H9 (cell line): ENCODE data around the gene FAM78A. TPM values are rescaled to one million over a fixed set of nuclear protein-coding genes. Genes with fewer than 3 reads are reported as not detected.

ENCODE experiments used
- DNase-seq: peaks from one replicate; pipeline ENCODE4 v3.0.0-alpha.2; 2017
- H2AFZ ChIP-seq: one replicate; pipeline ENCODE4 v1.6.1; 2013; ENCODE audit warnings: mild to moderate bottlenecking, low read length, control low read depth, moderate library complexity
- H2AK5ac ChIP-seq: 2 replicates; pipeline ENCODE4 v1.6.1; 2013; ENCODE audit warnings: low read length, control low read depth, mixed read lengths; ENCODE audit not compliant: insufficient read length
- H2BK120ac ChIP-seq: one replicate; pipeline ENCODE4 v1.6.1; 2013; ENCODE audit warnings: low read depth, mild to moderate bottlenecking, low read length, control low read depth, inconsistent platforms; ENCODE audit not compliant: poor library complexity, severe bottlenecking
- H2BK12ac ChIP-seq: 2 replicates; pipeline ENCODE4 v1.6.1; 2013; ENCODE audit warnings: low read length, control low read depth, mixed read lengths, low read depth; ENCODE audit not compliant: insufficient read length
- H2BK15ac ChIP-seq: 2 replicates; pipeline ENCODE4 v1.6.1; 2013; ENCODE audit warnings: low read depth, low read length, control low read depth
- H2BK20ac ChIP-seq: one replicate; pipeline ENCODE4 v1.6.1; 2013; ENCODE audit warnings: low read depth, mild to moderate bottlenecking, low read length, control low read depth, inconsistent platforms; ENCODE audit not compliant: poor library complexity, severe bottlenecking
- H2BK5ac ChIP-seq: 2 replicates; pipeline ENCODE4 v1.6.1; 2013; ENCODE audit warnings: low read length, control low read depth, mixed read lengths; ENCODE audit not compliant: insufficient read length
- H3K14ac ChIP-seq: 2 replicates; pipeline ENCODE4 v1.6.1; 2013; ENCODE audit warnings: low read length, control low read depth; ENCODE audit not compliant: insufficient read depth
- H3K18ac ChIP-seq: 2 replicates; pipeline ENCODE4 v1.6.1; 2013; ENCODE audit warnings: low read depth, mild to moderate bottlenecking, mixed read lengths, low read length, control low read depth; ENCODE audit not compliant: insufficient read length
- H3K23ac ChIP-seq: 2 replicates; pipeline ENCODE4 v1.6.1; 2013; ENCODE audit warnings: low read length, control low read depth, mixed read lengths, low read depth; ENCODE audit not compliant: insufficient read length
- H3K23me2 ChIP-seq: 2 replicates; pipeline ENCODE4 v1.6.1; 2013; ENCODE audit warnings: low read depth, mild to moderate bottlenecking, mixed read lengths, low read length, control low read depth; ENCODE audit not compliant: insufficient read length, poor library complexity, severe bottlenecking
- H3K27ac ChIP-seq: 2 replicates; pipeline ENCODE4 v1.5.1; 2013; ENCODE audit warnings: low read length, control low read depth, mixed read lengths, low read depth; ENCODE audit not compliant: insufficient read length
- H3K27me3 ChIP-seq: 2 replicates; pipeline ENCODE4 v1.6.1; 2013; ENCODE audit warnings: low read length, control low read depth, inconsistent platforms; ENCODE audit not compliant: insufficient read depth
- H3K4ac ChIP-seq: 2 replicates; pipeline ENCODE4 v1.6.1; 2013; ENCODE audit warnings: low read depth, mild to moderate bottlenecking, control low read depth, inconsistent platforms, low read length, moderate library complexity
- H3K4me1 ChIP-seq: 2 replicates; pipeline ENCODE4 v1.6.1; 2013; ENCODE audit warnings: low read length, control low read depth, inconsistent platforms; ENCODE audit not compliant: insufficient read depth
- H3K4me2 ChIP-seq: 2 replicates; pipeline ENCODE4 v1.6.1; 2013; ENCODE audit warnings: low read length, control low read depth, mixed read lengths; ENCODE audit not compliant: insufficient read length, insufficient read depth
- H3K56ac ChIP-seq: 2 replicates; pipeline ENCODE4 v1.6.1; 2013; ENCODE audit warnings: low read depth, mild to moderate bottlenecking, mixed read lengths, low read length, control low read depth; ENCODE audit not compliant: insufficient read length
- H3K79me1 ChIP-seq: 2 replicates; pipeline ENCODE4 v1.6.1; 2013; ENCODE audit warnings: low read depth, mild to moderate bottlenecking, moderate library complexity, low read length, control low read depth, inconsistent platforms; ENCODE audit not compliant: insufficient read depth, poor library complexity, severe bottlenecking
- H3K79me2 ChIP-seq: 2 replicates; pipeline ENCODE4 v1.6.1; 2013; ENCODE audit warnings: low read length, control low read depth, inconsistent platforms; ENCODE audit not compliant: insufficient read depth
- H3K9ac ChIP-seq: 2 replicates; pipeline ENCODE4 v1.6.1; 2013; ENCODE audit warnings: low read length, control low read depth, mixed read lengths; ENCODE audit not compliant: insufficient read length; ENCODE audit errors: extremely low read depth
- H3K9me3 ChIP-seq: one replicate; pipeline ENCODE4 v1.6.1; 2013; ENCODE audit warnings: low read depth, low read length, inconsistent platforms; ENCODE audit not compliant: control insufficient read depth
- H3T11ph ChIP-seq: one replicate; pipeline ENCODE4 v1.6.1; 2013; ENCODE audit warnings: mild to moderate bottlenecking, low read length, control low read depth, inconsistent platforms
- H4K20me1 ChIP-seq: one replicate; pipeline ENCODE4 v1.6.1; 2013; ENCODE audit not compliant: control insufficient read depth, insufficient read length, insufficient read depth
- H4K5ac ChIP-seq: 2 replicates; pipeline ENCODE4 v1.6.1; 2013; ENCODE audit warnings: low read depth, mild to moderate bottlenecking, mixed read lengths, low read length, control low read depth; ENCODE audit not compliant: insufficient read length
- H4K8ac ChIP-seq: replicated peaks from 2 replicates; pipeline ENCODE4 v1.6.1; 2013; ENCODE audit warnings: low read length, control low read depth, mixed read lengths, low read depth; ENCODE audit not compliant: insufficient read length
- H4K91ac ChIP-seq: 2 replicates; pipeline ENCODE4 v1.6.1; 2013; ENCODE audit warnings: low read depth, mild to moderate bottlenecking, moderate library complexity, mixed read lengths, low read length, control low read depth; ENCODE audit not compliant: insufficient read length
- H3K27ac Mint-ChIP-seq, 3 experiments: 2 replicates in 2 of 3; 3 replicates in 1 of 3; pipeline ENCODE4 v1.8.0; 2020 to 2021; ENCODE audit warnings: mixed read lengths in 3 of 3, mild to moderate bottlenecking in 1 of 3, moderate library complexity in 1 of 3
- H3K27me3 Mint-ChIP-seq: 2 replicates; pipeline ENCODE4 v1.8.0; 2021; ENCODE audit warnings: low read depth, mild to moderate bottlenecking, moderate library complexity, mixed read lengths
- H3K36me3 Mint-ChIP-seq, 3 experiments: 2 replicates in 2 of 3; 3 replicates in 1 of 3; pipeline ENCODE4 v1.8.0; 2020 to 2021; ENCODE audit warnings: low read depth in 3 of 3, mixed read lengths in 3 of 3; ENCODE audit not compliant: insufficient read depth in 1 of 3
- H3K4me1 Mint-ChIP-seq, 2 experiments: 2 replicates each; pipeline ENCODE4 v1.8.0; 2020; ENCODE audit warnings: mixed read lengths in 2 of 2
- H3K4me3 Mint-ChIP-seq, 2 experiments: 2 replicates in 1 of 2; 3 replicates in 1 of 2; pipeline ENCODE4 v1.8.0; 2020 to 2021; ENCODE audit warnings: mild to moderate bottlenecking in 2 of 2, mixed read lengths in 2 of 2, moderate library complexity in 1 of 2
- H3K9me3 Mint-ChIP-seq, 2 experiments: 2 replicates in 1 of 2; 3 replicates in 1 of 2; pipeline ENCODE4 v1.8.0; 2020; ENCODE audit warnings: mild to moderate bottlenecking in 2 of 2, mixed read lengths in 2 of 2, moderate library complexity in 1 of 2
- WGBS: extraction: QIAGEN DNeasy Blood & Tissue Kit; methylation state at CpG from one replicate; pipeline ENCODE4 v1.1.7; 2013; ENCODE audit warnings: missing lambda C conversion rate, low lambda C conversion rate, mixed read lengths; ENCODE audit not compliant: insufficient read length; ENCODE audit errors: extremely low coverage; 5-methylcytosine and 5-hydroxymethylcytosine counted together
- total RNA-seq: library from RNA; stranded (reverse); gene quantifications from 2 replicates; pipeline ENCODE4 v1.2.1, GENCODE V29; 2021
- TF ChIP-seq, protein P1 (sequence below): fragments of 200-600 bp; sonication (generic); conservative IDR thresholded peaks from 3 replicates; pipeline ENCODE4 v1.8.0; 2021; ENCODE audit warnings: antibody characterized with exemption, mild to moderate bottlenecking

The FAM78A gene
- total RNA-seq, 1 experiment from 2014 or later, result 1.9 TPM

DNA sequence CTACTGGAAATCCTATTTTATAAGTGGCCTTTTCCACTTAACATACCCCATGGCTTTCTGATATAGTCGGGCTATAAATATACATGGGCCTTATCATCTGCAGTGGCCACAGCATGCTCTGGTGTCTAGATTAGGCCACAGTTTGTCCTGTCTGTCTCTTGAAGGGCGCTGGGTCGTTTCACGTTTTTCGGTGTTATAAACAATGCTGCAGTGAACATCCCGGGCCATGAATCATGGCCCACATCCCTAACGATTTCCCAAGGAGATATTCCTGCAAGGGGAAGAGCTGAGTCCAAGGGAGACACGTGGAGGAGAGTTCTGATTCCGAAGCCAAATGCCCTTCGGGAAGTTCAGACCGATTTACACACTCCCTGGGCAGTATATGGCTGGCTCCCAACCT is 21.6 kb upstream of the FAM78A start:
- no peak for DNase-seq
- H3K27ac Mint-ChIP-seq, result peak overlapping the region in 1 of 3 experiments; percentile 86; a peak in 1 of 7 replicates
- H3K27ac ChIP-seq, result no peak overlapping the region

More for the DNA sequence above, 21.6 kb upstream of the FAM78A start:
- Histone ChIP-seq H3K9ac (no peak overlapping the region), H4K8ac (no peak overlapping the region), H3K79me1 (no peaks in the 10 kb centered on the region), H3K4me2 (no peak overlapping the region), H2BK20ac (no peak overlapping the region), H2AFZ (no peak overlapping the region), H3K79me2 (no peaks in the 10 kb centered on the region), H2BK120ac (no peak overlapping the region), H3K9me3 (no peaks in the 10 kb centered on the region), H3K56ac (no peak overlapping the region), H3K27me3 (no peaks in the 10 kb centered on the region), H3K14ac (no peak overlapping the region), H4K5ac (no peak overlapping the region), H4K91ac (no peak overlapping the region), H2BK15ac (no peak overlapping the region), H4K20me1 (no peaks in the 10 kb centered on the region), H3K4ac (no peak overlapping the region), H3K4me1 (no peaks in the 10 kb centered on the region), H2BK12ac (no peak overlapping the region), H3K18ac (no peak overlapping the region), H3T11ph (no peak overlapping the region), H3K23me2 (no peaks in the 10 kb centered on the region), H3K23ac (no peak overlapping the region), H2BK5ac (no peak overlapping the region), H2AK5ac (no peak overlapping the region)
- Mint-ChIP-seq H3K27me3 (no peaks in the 10 kb centered on the region), H3K4me3 (no peak overlapping the region; a peak in 1 of 5 replicates), H3K36me3 (no peaks in the 10 kb centered on the region), H3K4me1 (peaks cover 0 to 9% of the 10 kb centered on the region in 2 experiments; a peak in 2 of 4 replicates), H3K9me3 (no peaks in the 10 kb centered on the region)
- TF ChIP-seq, protein P1, sequence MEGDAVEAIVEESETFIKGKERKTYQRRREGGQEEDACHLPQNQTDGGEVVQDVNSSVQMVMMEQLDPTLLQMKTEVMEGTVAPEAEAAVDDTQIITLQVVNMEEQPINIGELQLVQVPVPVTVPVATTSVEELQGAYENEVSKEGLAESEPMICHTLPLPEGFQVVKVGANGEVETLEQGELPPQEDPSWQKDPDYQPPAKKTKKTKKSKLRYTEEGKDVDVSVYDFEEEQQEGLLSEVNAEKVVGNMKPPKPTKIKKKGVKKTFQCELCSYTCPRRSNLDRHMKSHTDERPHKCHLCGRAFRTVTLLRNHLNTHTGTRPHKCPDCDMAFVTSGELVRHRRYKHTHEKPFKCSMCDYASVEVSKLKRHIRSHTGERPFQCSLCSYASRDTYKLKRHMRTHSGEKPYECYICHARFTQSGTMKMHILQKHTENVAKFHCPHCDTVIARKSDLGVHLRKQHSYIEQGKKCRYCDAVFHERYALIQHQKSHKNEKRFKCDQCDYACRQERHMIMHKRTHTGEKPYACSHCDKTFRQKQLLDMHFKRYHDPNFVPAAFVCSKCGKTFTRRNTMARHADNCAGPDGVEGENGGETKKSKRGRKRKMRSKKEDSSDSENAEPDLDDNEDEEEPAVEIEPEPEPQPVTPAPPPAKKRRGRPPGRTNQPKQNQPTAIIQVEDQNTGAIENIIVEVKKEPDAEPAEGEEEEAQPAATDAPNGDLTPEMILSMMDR, result no peak
- no CpG with 5 or more reads among the region's 11 CpGs for WGBS
